B cell (primary cell): ENCODE measurements around the gene SMYD2. TPM values are rescaled to one million over a fixed set of nuclear protein-coding genes. Genes with fewer than 3 reads are reported as not detected.

Experiments used
- ATAC-seq: fragments of 200-7000 bp; cut with Tn5 transposase; one replicate; pipeline ENCODE4 v1.10.0; 2021; ENCODE audit warnings: low read depth, mild to moderate bottlenecking, moderate number of reproducible peaks, moderate library complexity
- CTCF ChIA-PET: fragments of 350-600 bp; sonication (Branson Sonifier 250); formaldehyde crosslinking; loops from one replicate; lab custom pipeline; 2021; ENCODE audit warnings: antibody characterized with exemption, inconsistent platforms; lab: Charles Lee
- POLR2A ChIA-PET: fragments of 350-600 bp; sonication (Branson Sonifier 250); formaldehyde crosslinking; loops from one replicate; lab custom pipeline; 2021; ENCODE audit warnings: antibody characterized with exemption; lab: Charles Lee
- DNase-seq: peaks from one replicate; pipeline ENCODE4 v3.0.0; 2013
- H2AFZ ChIP-seq: 2 replicates; pipeline ENCODE4 v1.6.1; 2012; ENCODE audit warnings: mild to moderate bottlenecking, low read depth, low read length; ENCODE audit not compliant: insufficient read depth, poor library complexity, severe bottlenecking
- H3K27ac ChIP-seq, 2 donors: 1 replicate in 1 of 2; 2 replicates in 1 of 2; pipeline ENCODE4 v1.5.1; 2012 to 2013; ENCODE audit warnings: low read length in 2 of 2, mild to moderate bottlenecking in 2 of 2, moderate library complexity in 1 of 2
- H3K27me3 ChIP-seq, 4 experiments: fragments of 200-600 bp in 1 of 4; sonication (generic) in 1 of 4; replicated peaks in 1 of 4; 1 replicate in 2 of 4; 2 replicates in 2 of 4; pipeline versions ENCODE4 v1.6.1 to v1.7.0; 2013 to 2016; ENCODE audit warnings: low read length in 3 of 4, mild to moderate bottlenecking in 2 of 4, mixed read lengths in 1 of 4, moderate library complexity in 1 of 4; ENCODE audit not compliant: insufficient read depth in 4 of 4, control insufficient read depth in 3 of 4; ENCODE audit errors: control extremely low read depth in 1 of 4
- H3K36me3 ChIP-seq, 2 experiments: replicated peaks in 1 of 2; 1 replicate in 1 of 2; 2 replicates in 1 of 2; pipeline versions ENCODE4 v1.6.1 to v1.7.1; 2013; ENCODE audit warnings: low read length in 1 of 2; ENCODE audit not compliant: insufficient read depth in 2 of 2, control insufficient read depth in 1 of 2; ENCODE audit errors: control extremely low read depth in 1 of 2, extremely low read depth in 1 of 2
- H3K4me1 ChIP-seq, 2 donors: fragments of 200-600 bp in 1 of 2; sonication (generic) in 1 of 2; 1 replicate in 1 of 2; 2 replicates in 1 of 2; pipeline versions ENCODE4 v1.5.1 to v1.6.1; 2013 to 2017; ENCODE audit warnings: low read length in 2 of 2; ENCODE audit not compliant: control insufficient read depth in 2 of 2, insufficient read depth in 2 of 2
- H3K4me2 ChIP-seq: replicated peaks from 2 replicates; pipeline ENCODE3; 2012; ENCODE audit warnings: mild to moderate bottlenecking, low read depth, low read length; ENCODE audit not compliant: poor library complexity, severe bottlenecking
- H3K4me3 ChIP-seq, 5 experiments: fragments of 200-600 bp in 1 of 5; sonication (generic) in 1 of 5; 1 replicate in 3 of 5; 2 replicates in 2 of 5; pipeline versions ENCODE4 v1.5.1 to v1.7.0; 2011 to 2016; ENCODE audit warnings: low read length in 4 of 5, mild to moderate bottlenecking in 4 of 5, low read depth in 2 of 5, control low read depth in 1 of 5, moderate library complexity in 1 of 5; ENCODE audit not compliant: insufficient read depth in 1 of 5; ENCODE audit errors: control extremely low read depth in 1 of 5, extremely low read depth in 1 of 5
- H3K79me2 ChIP-seq: fragments of 200-600 bp; sonication (generic); one replicate; pipeline ENCODE4 v1.6.0; 2016; ENCODE audit warnings: low read length; ENCODE audit not compliant: control insufficient read depth, insufficient read depth
- H3K9ac ChIP-seq: fragments of 200-600 bp; sonication (generic); 2 replicates; pipeline ENCODE4 v1.6.1; 2017; ENCODE audit warnings: mild to moderate bottlenecking, low read length, moderate library complexity
- H3K9me3 ChIP-seq, 3 donors: one replicate each; pipeline versions ENCODE4 v1.6.1 to v1.7.1; 2013; ENCODE audit warnings: low read length in 2 of 3; ENCODE audit not compliant: control insufficient read depth in 2 of 3, insufficient read depth in 1 of 3; ENCODE audit errors: control extremely low read depth in 1 of 3
- H4K20me1 ChIP-seq: 2 replicates; pipeline ENCODE4 v1.6.0; 2012; ENCODE audit warnings: mild to moderate bottlenecking, low read length; ENCODE audit not compliant: insufficient read depth, control insufficient read depth, poor library complexity, severe bottlenecking
- H3K27ac Mint-ChIP-seq: one replicate; pipeline ENCODE4 v1.8.0; 2021; ENCODE audit warnings: mixed read lengths
- H3K27me3 Mint-ChIP-seq: one replicate; pipeline ENCODE4 v1.8.0; 2021; ENCODE audit warnings: mixed read lengths
- H3K4me1 Mint-ChIP-seq: one replicate; pipeline ENCODE4 v1.8.0; 2021; ENCODE audit warnings: mixed read lengths
- H3K4me3 Mint-ChIP-seq: one replicate; pipeline ENCODE4 v1.8.0; 2021; ENCODE audit warnings: mixed read lengths
- H3K9me3 Mint-ChIP-seq: one replicate; pipeline ENCODE4 v1.8.0; 2022; ENCODE audit warnings: mixed read lengths; ENCODE audit not compliant: insufficient read depth
- EZH2 ChIP-seq: IDR thresholded peaks from 2 replicates; pipeline ENCODE4 v1.6.1; 2012; ENCODE audit warnings: borderline replicate concordance, low read depth, mild to moderate bottlenecking, moderate library complexity, low read length; ENCODE audit not compliant: insufficient read depth, poor library complexity, severe bottlenecking
- WGBS: methylation state at CpG from one replicate; pipeline ENCODE4 v1.1.5; 2013; ENCODE audit warnings: missing lambda C conversion rate; ENCODE audit not compliant: insufficient coverage; 5-methylcytosine and 5-hydroxymethylcytosine counted together
- intact Hi-C: fragments of 100-400 bp; cut with micrococcal nuclease; formaldehyde crosslinking; loops from one replicate; pipeline ENCODE4 v1.10.0; 2022
- polyA plus RNA-seq: library from polyadenylated mRNA; depleted of rRNA; stranded (reverse); fragments of >200 nt; gene quantifications from 2 replicates; pipeline ENCODE4 v1.2.3, GENCODE V29; 2012
- total RNA-seq, 2 donors: library from RNA; stranded (reverse); fragments of 120-200 nt in 1 of 2; gene quantifications; 1 replicate in 1 of 2; 2 replicates in 1 of 2; pipeline versions ENCODE4 v1.2.3 to v1.2.4, GENCODE V29; 2013 to 2022
- TF ChIP-seq, protein P1 (sequence below): fragments of 200-600 bp; IDR thresholded peaks from one replicate; pipeline ENCODE4 v1.8.0; 2022; ENCODE audit warnings: antibody characterized with exemption, mild to moderate bottlenecking

Gene SMYD2
- total and polyA plus RNA-seq, 2 donors (not counting 1 experiment from before 2014, with no cell fraction given) = 21.2 to 29.1 TPM

DNA sequence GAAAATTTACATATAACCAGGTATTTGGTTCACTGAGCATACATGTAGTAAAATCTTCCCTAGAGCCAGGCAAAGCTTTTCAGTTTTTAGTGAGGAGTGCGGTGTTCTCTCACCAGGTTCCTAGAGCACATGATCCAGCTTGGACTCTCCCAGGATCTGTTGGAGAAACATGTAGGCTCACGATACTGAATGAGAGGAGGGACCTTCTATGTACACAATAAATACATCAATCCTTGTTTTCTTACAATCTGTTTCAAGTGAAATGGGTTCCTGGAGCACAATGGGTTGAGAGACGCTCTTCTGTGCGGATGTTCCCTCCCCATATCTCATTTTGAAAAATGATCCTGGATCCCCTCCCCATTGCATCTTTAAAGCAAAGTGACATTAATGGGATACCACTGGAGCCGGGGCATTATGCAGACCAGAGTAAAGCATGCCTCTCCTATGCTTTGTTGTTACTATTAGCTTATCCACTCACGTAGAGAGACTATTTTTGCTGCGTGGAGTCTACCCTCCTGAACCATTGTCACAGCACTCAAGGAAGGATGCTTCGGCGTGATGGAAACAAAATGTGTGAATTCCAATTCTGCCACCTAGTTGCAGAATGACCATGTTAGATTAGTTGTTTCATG, 19.3 kb downstream of the SMYD2 start:
- H3K27me3 Mint-ChIP-seq = no peaks in the 10 kb centered on the region
- ATAC-seq (no peak), DNase-seq (no peak)
- H3K27ac ChIP-seq = no peak overlapping the region
- no peak overlapping the region for H3K9ac ChIP-seq
- H3K9me3 ChIP-seq = no peaks in the 10 kb centered on the region
- no peak overlapping the region for H3K4me3 ChIP-seq
- H3K4me1 Mint-ChIP-seq = peaks cover 12% of the 10 kb centered on the region
- H3K4me2 ChIP-seq = no peak overlapping the region
- peaks cover 0 to 3% of the 10 kb centered on the region in 2 donors for H3K4me1 ChIP-seq
- intact Hi-C loops = no loop called here
- WGBS = no CpG with 5 or more reads among the region's 9 CpGs
- ChIA-PET CTCF (interaction anchor here (0.8 to 2.7 kb wide), 3 partner anchors 28 to 38 kb away, joined by 3 to 13 read pairs (median 5); no protein-coding TSS in a partner anchor), POLR2A (no interaction called here)
- no peak overlapping the region for H3K27ac Mint-ChIP-seq
- peaks cover 26% of the 10 kb centered on the region for H4K20me1 ChIP-seq
- no peak overlapping the region for H2AFZ ChIP-seq
- no peak overlapping the region for H3K4me3 Mint-ChIP-seq
- no peaks in the 10 kb centered on the region for H3K9me3 Mint-ChIP-seq
- no peaks in the 10 kb centered on the region for H3K27me3 ChIP-seq
- H3K36me3 ChIP-seq = no peaks in the 10 kb centered on the region
- no peak for TF ChIP-seq EZH2
- TF ChIP-seq, protein P1, sequence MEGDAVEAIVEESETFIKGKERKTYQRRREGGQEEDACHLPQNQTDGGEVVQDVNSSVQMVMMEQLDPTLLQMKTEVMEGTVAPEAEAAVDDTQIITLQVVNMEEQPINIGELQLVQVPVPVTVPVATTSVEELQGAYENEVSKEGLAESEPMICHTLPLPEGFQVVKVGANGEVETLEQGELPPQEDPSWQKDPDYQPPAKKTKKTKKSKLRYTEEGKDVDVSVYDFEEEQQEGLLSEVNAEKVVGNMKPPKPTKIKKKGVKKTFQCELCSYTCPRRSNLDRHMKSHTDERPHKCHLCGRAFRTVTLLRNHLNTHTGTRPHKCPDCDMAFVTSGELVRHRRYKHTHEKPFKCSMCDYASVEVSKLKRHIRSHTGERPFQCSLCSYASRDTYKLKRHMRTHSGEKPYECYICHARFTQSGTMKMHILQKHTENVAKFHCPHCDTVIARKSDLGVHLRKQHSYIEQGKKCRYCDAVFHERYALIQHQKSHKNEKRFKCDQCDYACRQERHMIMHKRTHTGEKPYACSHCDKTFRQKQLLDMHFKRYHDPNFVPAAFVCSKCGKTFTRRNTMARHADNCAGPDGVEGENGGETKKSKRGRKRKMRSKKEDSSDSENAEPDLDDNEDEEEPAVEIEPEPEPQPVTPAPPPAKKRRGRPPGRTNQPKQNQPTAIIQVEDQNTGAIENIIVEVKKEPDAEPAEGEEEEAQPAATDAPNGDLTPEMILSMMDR = no peak
- peaks cover 9% of the 10 kb centered on the region for H3K79me2 ChIP-seq

DNA sequence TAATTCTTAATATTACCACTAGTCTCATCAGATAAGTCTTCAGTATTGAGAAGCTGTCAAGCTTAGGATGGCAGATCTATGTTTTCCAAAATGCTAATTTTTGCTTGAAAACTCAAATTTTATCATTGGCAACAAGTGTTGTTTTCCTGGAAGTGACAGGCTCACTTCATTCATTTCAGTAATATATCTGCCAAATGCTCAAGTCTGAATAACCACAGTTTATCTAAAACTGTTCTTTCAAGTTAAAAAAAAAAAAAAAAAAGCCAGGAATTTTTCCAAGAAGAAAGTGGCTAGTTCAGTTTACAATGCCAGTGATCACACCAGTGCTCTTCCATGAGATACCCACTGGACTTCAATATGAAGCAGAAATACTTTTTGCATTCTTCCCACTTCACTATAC, 20.6 kb downstream of the SMYD2 start:
- no peak overlapping the region for H3K4me3 ChIP-seq
- ChIA-PET CTCF (interaction anchor here (2.7 to 3.2 kb wide), 2 partner anchors 26 to 39 kb away, joined by 13 to 17 read pairs; no protein-coding TSS in a partner anchor), POLR2A (no interaction called here)
- no peaks in the 10 kb centered on the region for H3K9me3 Mint-ChIP-seq
- no peaks in the 10 kb centered on the region for H3K9me3 ChIP-seq
- no peak overlapping the region for H3K4me2 ChIP-seq
- no peak overlapping the region for H3K27ac ChIP-seq
- peaks cover 0 to 3% of the 10 kb centered on the region in 2 donors for H3K4me1 ChIP-seq
- no peak overlapping the region for H2AFZ ChIP-seq
- TF ChIP-seq EZH2 = no peak
- TF ChIP-seq, protein P1 = no peak
- peaks cover 9% of the 10 kb centered on the region for H3K79me2 ChIP-seq
- no peaks in the 10 kb centered on the region for H3K36me3 ChIP-seq
- H3K27ac Mint-ChIP-seq = no peak overlapping the region
- H3K9ac ChIP-seq = no peak overlapping the region
- peaks cover 12% of the 10 kb centered on the region for H3K4me1 Mint-ChIP-seq
- intact Hi-C loops = no loop called here
- ATAC-seq (no peak), DNase-seq (no peak)
- peaks cover 21% of the 10 kb centered on the region for H4K20me1 ChIP-seq
- no peak overlapping the region for H3K4me3 Mint-ChIP-seq
- H3K27me3 Mint-ChIP-seq = no peaks in the 10 kb centered on the region
- no peaks in the 10 kb centered on the region for H3K27me3 ChIP-seq
